CMK (cell line): Measurements from ENCODE around the gene BCL7B.
"Not testable (repeated sequence)": the region's sequence is repeated elsewhere in the genome, so short reads cannot be mapped to it uniquely, and the experiment has no call there.

Experiments used
- DNase-seq: peaks from one replicate; pipeline ENCODE4 v3.0.0-alpha.2; 2010; ENCODE audit warnings: low read depth

The BCL7B gene

GRCh38 chr7:73557397-73558257 is at the start of gene BCL7B:
Gene BCL7B (minus strand): TSS chr7:73557690. CDS start chr7:73557578, 112 bp downstream.
- peak; percentile 75 for DNase-seq

GRCh38 chr7:73605601-73606220 is 48.2 kb upstream of the BCL7B start:
- DNase-seq = no peak

DNA sequence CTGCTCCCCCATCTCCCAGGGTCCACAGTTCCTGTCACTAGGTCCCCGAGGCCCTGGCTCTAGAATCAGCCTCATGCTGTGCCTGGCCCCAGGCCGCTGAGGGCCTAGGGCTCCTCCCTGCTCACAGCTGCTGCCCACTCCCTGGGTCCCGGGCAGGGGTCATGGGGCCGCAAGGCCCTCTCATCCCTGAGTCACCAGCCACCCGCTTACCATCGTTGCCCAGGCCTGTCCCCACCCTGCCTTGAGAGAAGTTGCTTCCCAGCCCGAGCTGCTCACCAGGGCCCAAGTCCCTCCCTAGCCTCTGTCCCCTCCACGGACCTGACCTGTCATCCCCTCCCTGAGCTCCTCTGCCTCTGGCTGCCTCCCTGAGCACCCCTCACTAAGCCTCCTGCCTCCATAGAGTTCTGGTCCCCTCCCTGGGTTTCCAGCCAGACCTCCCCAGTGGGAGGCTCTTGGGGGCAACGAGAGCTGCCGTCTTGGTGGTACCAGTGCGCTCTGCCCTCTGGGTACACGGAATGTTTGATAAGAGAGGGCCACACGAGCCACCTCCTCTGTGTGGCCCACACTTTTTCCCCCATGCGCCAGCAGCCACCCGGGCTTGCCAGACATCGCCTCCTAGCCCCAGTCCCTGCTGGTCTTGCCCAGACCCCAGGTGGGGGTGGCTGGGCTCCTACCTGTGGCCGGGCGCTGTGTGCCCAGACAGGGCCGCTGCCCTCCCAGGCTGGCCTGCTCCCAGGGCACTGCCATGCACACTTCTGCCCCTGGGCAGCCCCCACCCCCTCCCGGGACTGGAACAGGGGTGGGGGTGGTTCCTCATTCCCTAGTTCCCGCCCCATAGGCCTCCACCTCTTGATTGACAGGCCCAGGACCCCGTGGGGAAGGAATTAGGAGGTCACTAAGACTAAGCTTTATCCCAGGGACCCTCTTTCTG is 45.5 kb upstream of the BCL7B start:
- DNase-seq = no peak

DNA sequence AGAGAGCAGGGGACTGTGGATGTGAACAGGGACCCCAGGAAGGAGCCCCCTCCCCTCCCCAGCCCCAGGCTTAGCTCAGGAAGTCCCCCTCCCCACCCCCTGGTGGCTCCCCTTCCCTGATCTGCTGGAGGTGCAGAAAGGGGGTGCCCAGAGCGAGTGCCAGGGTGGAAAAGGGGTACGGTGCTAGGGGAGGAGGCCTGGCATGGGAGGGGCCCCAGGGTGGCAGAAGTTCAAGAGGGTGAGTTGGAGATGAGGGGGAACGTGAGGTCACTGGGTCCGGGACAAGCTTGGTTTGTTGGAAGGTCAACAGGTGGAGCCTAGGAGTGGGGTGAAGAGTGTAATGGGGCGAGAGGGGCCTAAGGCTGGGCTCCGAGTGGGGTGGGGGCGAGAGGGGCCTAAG is 42.4 kb upstream of the BCL7B start:
- no peak for DNase-seq

DNA sequence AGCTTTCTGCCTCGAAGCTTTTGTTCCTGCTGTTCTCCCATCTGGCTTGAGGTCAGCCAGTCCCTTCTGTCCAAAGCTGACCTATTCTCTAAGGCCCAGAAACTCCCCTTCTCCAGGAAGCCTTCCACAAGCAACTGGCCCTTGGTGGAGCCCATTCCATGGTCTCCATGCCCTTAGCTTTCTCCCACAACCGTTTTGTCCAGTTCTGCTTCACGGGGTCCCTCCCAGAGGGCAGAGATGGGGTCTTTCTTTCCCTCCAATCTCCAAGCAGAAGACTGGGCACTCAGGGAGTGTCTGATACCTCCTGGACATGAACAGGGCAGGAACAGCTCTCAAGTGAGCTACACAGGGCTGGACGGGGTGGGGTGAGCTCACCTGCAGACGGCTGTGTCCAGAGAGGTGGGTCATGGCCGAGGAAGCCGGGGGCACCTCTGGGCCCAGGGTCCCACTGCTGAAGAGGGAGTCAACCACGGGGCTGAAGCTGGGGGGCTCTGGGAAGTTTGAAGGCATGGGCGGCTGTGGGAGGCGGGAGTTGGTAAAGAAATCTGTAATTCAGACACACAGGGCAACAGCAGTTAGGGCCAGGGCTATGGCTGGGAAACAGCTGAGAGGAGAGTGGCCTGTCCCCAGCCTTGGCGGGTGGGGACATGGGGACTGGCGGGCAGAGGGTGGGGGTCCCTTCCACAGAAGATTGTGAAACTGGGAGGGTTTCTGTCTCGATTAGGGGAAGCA is 41.8 kb upstream of the BCL7B start:
- no peak for DNase-seq

- DNase-seq = no peak
Measured at GRCh38 chr7:73597978-73598782, 40.7 kb upstream of the BCL7B start.

GRCh38 chr7:73596191-73597065 is 38.9 kb upstream of the BCL7B start:
- no peak for DNase-seq

GRCh38 chr7:73595358-73595757 is 37.9 kb upstream of the BCL7B start:
- no peak for DNase-seq

DNA sequence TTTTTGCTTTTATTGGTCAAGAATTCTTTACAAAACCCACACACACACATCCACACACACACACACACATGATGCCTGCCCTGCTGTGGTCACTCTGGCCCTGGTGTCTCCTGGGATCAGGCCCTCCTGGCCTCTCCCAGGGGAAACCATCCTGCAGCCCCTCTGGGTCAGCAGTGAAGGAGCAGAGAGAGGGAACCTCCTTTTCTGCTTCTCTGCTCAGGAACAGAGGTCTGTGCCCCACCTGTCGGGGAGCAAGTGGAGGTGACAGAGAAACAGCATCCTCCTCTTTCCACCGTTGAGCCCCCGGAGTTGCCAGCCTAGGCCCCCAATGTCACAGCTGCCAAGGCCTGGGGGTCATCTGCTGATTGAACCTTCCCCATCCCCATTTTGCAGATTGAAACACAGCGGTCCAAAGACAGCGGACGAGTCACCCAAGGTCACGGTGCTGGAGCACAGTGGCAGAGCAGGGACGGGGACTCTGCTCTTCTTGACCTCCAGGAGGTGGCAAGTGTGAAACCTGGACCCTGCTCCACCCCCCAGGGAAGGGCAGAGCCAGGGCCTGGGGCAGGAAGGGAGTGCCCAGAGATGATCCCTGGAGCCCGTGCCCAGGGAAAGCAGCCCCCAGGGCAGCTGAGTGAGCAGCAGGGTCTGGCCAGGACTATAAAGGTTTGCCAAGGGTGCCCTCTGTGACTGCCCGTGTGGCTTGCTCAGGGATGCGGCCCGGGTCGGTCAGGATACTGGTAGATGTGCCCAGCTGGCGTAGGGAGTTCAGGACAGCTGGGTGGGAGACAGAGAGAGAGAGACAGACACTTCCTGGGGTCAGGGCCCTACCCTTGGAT is 35.9 kb upstream of the BCL7B start:
- no peak for DNase-seq

GRCh38 chr7:73586911-73587310 is 29.4 kb upstream of the BCL7B start:
- no peak for DNase-seq

- no peak for DNase-seq
Measured at GRCh38 chr7:73585196-73585595, 27.7 kb upstream of the BCL7B start.

DNA sequence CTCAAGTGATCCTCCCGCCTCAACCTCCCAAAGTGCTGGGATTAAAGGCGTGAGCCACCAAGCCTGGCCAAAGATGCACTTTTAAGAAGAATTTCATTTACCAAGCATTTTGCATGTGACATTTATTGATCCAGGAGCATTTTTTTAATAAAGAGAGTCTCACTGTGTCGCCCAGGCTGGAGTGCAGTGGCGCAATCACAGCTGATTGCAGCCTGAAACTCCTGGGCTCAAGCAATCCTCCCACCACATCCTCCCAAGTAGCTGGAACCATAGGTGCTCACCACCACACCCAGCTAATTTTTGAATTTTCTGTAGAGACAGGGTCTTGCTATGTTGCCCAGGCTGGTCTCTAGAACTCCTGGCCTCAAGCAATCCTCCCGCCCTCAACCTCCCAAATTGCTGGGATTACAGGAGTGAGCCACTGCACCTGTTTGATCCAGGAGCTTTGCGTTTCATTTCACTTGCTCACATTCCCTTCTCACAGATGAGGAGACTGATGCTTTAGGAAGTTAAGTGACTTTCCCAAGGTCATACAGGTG is 25.2 kb upstream of the BCL7B start:
- DNase-seq = no peak

DNA sequence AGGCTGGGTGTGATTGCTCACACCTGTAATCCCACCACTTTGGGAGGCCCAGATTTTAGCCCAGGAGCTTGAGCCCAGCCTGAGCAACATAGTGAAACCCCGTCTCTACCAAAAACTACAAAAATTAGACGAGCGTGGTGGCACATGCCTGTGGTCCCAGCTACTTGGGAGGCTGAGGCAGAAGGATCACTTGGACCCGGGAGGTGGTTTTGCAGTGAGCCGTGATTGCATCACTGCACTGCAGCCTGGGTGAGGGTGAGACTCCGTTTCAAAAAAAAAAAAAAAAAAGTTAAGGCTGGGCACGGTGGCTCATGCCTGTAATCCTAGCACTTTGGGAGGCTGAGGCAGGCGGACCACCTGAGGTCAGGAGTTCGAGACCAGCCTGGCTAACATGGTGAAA is 23.5 kb upstream of the BCL7B start:
- DNase-seq = not testable (repeated sequence)

DNA sequence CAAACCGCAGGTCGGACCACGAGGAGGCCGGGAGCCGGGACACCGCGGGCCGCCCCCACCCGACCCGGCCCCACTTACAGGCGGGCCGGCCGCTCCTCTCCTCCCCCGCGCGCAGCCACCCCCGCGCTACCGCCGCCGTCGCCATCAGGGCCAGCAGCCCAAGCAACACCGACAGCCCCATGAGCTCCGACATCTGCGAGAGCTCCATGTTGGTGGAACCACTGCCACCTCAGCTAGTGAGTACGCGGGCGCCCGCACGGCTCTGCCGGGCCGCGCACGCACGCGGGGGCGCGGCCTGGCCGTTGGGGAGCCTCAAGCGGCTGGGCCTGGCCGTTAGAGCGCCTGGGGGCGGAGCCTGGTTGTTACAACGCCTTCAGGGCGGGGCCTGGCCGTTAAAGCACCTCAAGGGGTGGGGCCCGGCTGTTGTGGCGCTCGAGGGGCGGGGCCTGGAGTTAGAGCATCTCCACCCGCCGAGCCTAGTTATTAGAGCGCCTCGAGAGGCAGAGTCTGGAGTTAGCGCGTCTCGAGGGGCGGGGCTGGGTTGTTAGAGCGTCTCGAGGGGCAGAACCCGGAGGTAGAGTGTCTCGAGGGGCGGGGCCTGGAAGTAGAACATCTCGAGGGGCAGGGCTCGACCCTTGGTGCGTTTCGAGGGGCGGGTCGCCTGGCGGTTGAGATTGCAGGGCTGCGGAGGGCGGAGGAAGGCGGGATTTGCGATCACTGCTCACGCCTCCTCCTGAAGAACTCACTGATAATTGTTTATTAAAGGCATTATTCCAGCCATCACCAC is 21.0 kb upstream of the BCL7B start, which contains the start of gene TBL2:
TSS of gene TBL2 (minus strand) at position 238 of the 787 bp plus-strand sequence. CDS start at position 208, 30 bp downstream.
- peak; percentile 93 for DNase-seq

DNA sequence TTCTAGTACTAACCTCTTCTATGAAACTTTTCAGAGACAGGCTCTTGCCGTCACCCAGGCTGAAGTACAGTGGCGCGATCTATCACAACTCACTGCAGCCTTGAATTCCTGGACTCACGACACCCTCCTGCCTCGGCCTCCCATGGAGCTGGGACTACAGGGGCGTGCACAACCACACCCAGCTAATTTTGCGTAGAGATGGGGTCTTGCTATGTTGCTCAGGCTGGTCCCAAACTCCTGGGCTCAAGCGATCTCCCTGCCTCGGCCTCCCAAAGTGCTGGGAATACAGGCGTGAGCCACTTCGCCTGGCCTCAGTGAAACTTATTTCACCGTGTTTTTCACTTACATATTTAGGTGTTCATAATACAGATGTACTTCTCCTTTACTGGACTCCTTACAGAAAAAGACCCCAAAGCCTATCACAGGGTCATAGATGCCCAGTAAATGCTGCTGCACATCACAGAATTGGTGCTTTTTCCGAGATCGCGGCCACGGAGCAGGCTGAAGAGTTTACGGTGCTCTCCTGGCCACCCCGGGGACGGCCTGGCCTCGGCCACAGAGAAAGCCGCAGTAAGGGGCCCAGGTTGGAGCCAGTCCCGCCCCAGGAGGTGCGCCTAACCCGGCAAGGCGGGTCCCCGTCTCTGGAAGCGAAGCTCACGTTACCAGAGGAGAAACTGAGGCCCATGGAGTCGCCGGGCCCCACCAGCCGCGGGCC is 20.3 kb upstream of the BCL7B start:
- no peak for DNase-seq

DNA sequence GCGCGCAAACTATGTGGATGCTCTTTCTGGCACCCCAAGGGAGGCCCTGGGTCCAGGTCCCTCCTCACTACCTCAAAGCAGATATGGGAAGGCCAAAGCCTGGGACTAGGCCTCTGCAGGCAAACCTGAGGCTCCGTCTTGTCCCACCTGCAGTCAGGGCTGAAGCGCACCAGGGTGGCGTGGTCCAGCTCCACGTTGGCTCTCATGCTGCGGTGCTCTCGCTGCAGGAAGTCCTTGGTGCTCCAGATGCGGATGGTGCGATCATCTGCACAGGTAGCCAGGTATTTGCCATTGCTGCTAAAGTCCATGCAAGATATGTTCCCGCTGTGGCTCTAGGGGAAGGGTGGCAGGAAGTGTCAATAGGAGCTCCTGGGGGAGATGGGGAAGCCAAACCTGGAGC is 16.3 kb upstream of the BCL7B start:
- DNase-seq = no peak

GRCh38 chr7:73573276-73573675 is 15.8 kb upstream of the BCL7B start:
- DNase-seq = no peak
